HG03175 (cell line): ENCODE data around the gene DHX30.

ENCODE experiments used
- ATAC-seq: cut with Tn5 transposase; IDR thresholded peaks from one replicate; pipeline ENCODE4 v1.9.1; 2021; ENCODE audit warnings: mild to moderate bottlenecking, moderate library complexity; ENCODE audit not compliant: unreplicated experiment

The DHX30 gene

GRCh38 chr3:47852604-47853602, 50.0 kb downstream of the DHX30 start:
- ATAC-seq: no peak

- no peak for ATAC-seq
Measured at GRCh38 chr3:47854267-47854666, 51.3 kb downstream of the DHX30 start.

- no peak for ATAC-seq
Measured at GRCh38 chr3:47854720-47855455, 52.0 kb downstream of the DHX30 start.

- no peak for ATAC-seq
Measured at GRCh38 chr3:47855461-47856383, 52.8 kb downstream of the DHX30 start.

- ATAC-seq: no peak
Measured at GRCh38 chr3:47856669-47857068, 53.7 kb downstream of the DHX30 start.

GRCh38 chr3:47857151-47857550, 54.2 kb downstream of the DHX30 start:
- ATAC-seq: no peak

GRCh38 chr3:47859956-47860605, 57.1 kb downstream of the DHX30 start:
- no peak for ATAC-seq

- no peak for ATAC-seq
Measured at GRCh38 chr3:47863391-47864128, 60.6 kb downstream of the DHX30 start.

- no peak for ATAC-seq
Measured at GRCh38 chr3:47865192-47865591, 62.3 kb downstream of the DHX30 start.

- no peak for ATAC-seq
Measured at GRCh38 chr3:47867451-47868044, 64.6 kb downstream of the DHX30 start.

GRCh38 chr3:47868306-47868705, 65.4 kb downstream of the DHX30 start:
- ATAC-seq: no peak

- ATAC-seq: no peak
Measured at GRCh38 chr3:47870156-47870555, 67.2 kb downstream of the DHX30 start.

- ATAC-seq: no peak
Measured at GRCh38 chr3:47870702-47871260, 67.8 kb downstream of the DHX30 start.

- no peak for ATAC-seq
Measured at GRCh38 chr3:47871389-47871788, 68.5 kb downstream of the DHX30 start.

- ATAC-seq: no peak
Measured at GRCh38 chr3:47872916-47873315, 70.0 kb downstream of the DHX30 start.

GRCh38 chr3:47874438-47874837, 71.5 kb downstream of the DHX30 start:
- ATAC-seq: no peak

GRCh38 chr3:47874913-47875312, 72.0 kb downstream of the DHX30 start:
- no peak for ATAC-seq

- ATAC-seq: no peak
Measured at GRCh38 chr3:47877290-47877689, 74.4 kb downstream of the DHX30 start.

- ATAC-seq: no peak
Measured at GRCh38 chr3:47877719-47878118, 74.8 kb downstream of the DHX30 start.
